HEK293T (cell line): ENCODE measurements around the gene TMEM259.

Source experiments
- BHLHE40 ChIP-seq: fragments of 450-650 bp; IDR thresholded peaks from 2 replicates; pipeline ENCODE4 v1.6.1; 2016; ENCODE audit warnings: mild to moderate bottlenecking, moderate library complexity, borderline replicate concordance
- ELF4 ChIP-seq: fragments of 450-650 bp; IDR thresholded peaks from 2 replicates; pipeline ENCODE4 v1.6.1; 2017; ENCODE audit warnings: antibody characterized with exemption
- FOXA1 ChIP-seq: fragments of 450-650 bp; IDR thresholded peaks from 2 replicates; pipeline ENCODE4 v1.6.1; 2016; ENCODE audit warnings: mild to moderate bottlenecking
- FOXK2 ChIP-seq: fragments of 450-650 bp; IDR thresholded peaks from 2 replicates; pipeline ENCODE4 v1.6.1; 2016; ENCODE audit warnings: mild to moderate bottlenecking
- FOXM1 ChIP-seq: fragments of 450-650 bp; IDR thresholded peaks from 2 replicates; pipeline ENCODE4 v1.6.1; 2017; ENCODE audit warnings: mild to moderate bottlenecking, borderline replicate concordance
- SUZ12 ChIP-seq: fragments of 450-650 bp; IDR thresholded peaks from 2 replicates; pipeline ENCODE4 v1.6.1; 2016; ENCODE audit warnings: mild to moderate bottlenecking
- ZNF384 ChIP-seq: fragments of 450-650 bp; IDR thresholded peaks from 2 replicates; pipeline ENCODE4 v1.6.1; 2016
- TF ChIP-seq, protein P1 (sequence below): fragments of 450-650 bp; IDR thresholded peaks from 2 replicates; pipeline ENCODE4 v1.6.1; 2016

DNA sequence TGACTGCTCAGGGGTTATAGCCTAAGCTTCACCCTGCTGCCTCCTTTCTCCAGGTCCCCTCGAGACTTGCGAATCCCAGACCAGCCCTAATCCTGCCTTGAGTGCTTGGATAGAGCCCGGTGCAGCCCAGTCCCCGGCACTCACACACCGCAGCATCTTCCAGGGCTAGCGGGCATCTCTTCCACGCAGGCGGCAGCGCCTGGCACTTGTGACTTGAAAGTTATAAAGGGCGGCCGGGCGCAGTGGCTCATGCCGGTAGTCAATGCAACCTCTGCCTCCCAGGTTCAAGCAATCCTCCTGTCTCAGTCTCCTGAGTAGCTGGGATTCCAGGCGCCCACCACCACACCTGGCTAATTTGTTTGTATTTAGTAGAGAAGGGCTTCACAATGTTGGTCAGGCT, 34.8 kb downstream of the TMEM259 start:
- TF ChIP-seq SUZ12 (no peak), FOXK2 (no peak), ELF4 (no peak), FOXM1 (no peak), BHLHE40 (no peak), ZNF384 (no peak), FOXA1 (no peak)
- TF ChIP-seq, protein P1, sequence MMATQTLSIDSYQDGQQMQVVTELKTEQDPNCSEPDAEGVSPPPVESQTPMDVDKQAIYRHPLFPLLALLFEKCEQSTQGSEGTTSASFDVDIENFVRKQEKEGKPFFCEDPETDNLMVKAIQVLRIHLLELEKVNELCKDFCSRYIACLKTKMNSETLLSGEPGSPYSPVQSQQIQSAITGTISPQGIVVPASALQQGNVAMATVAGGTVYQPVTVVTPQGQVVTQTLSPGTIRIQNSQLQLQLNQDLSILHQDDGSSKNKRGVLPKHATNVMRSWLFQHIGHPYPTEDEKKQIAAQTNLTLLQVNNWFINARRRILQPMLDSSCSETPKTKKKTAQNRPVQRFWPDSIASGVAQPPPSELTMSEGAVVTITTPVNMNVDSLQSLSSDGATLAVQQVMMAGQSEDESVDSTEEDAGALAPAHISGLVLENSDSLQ: no peak
